H1 (cell line): ENCODE results near the gene CDK9. TPM values are rescaled to one million over a fixed set of nuclear protein-coding genes. Genes with fewer than 3 reads are reported as not detected.

Source experiments
- CTCF ChIA-PET: fragments of 300-600 bp; sonication (Branson Sonifier 250); formaldehyde crosslinking; loops from one replicate; lab custom pipeline; 2021; ENCODE audit not compliant: partially characterized antibody; lab: Charles Lee
- POLR2A ChIA-PET: fragments of 300-600 bp; sonication (Branson Sonifier 250); formaldehyde crosslinking; loops from one replicate; lab custom pipeline; 2021; ENCODE audit warnings: inconsistent platforms; ENCODE audit not compliant: partially characterized antibody; lab: Charles Lee
- DNase-seq, 2 experiments: peaks; one replicate each; pipeline versions ENCODE4 v3.0.0 to v3.0.0-alpha.2; 2010 to 2022; ENCODE audit warnings: low spot score in 2 of 2, low read depth in 1 of 2, mixed read lengths in 1 of 2
- FAIRE-seq: peaks from 2 replicates; lab custom pipeline; 2011; peaks lifted over from hg19 to GRCh38; lab: Jason Lieb, UNC
- H2AFZ ChIP-seq: 2 replicates; pipeline ENCODE4 v1.8.1; 2012; ENCODE audit warnings: low read length, inconsistent platforms
- H2AK5ac ChIP-seq: 2 replicates; pipeline ENCODE4 v1.6.1; 2013; ENCODE audit warnings: low read depth, low read length
- H2BK120ac ChIP-seq: replicated peaks from 2 replicates; pipeline ENCODE3; 2013; ENCODE audit warnings: low read depth, low read length, inconsistent platforms
- H2BK12ac ChIP-seq: 2 replicates; pipeline ENCODE4 v1.6.1; 2013; ENCODE audit warnings: low read depth, low read length
- H2BK15ac ChIP-seq: 2 replicates; pipeline ENCODE4 v1.6.1; 2013; ENCODE audit warnings: low read length
- H2BK20ac ChIP-seq: 2 replicates; pipeline ENCODE4 v1.6.1; 2013; ENCODE audit warnings: low read length
- H2BK5ac ChIP-seq: 2 replicates; pipeline ENCODE4 v1.6.1; 2013; ENCODE audit warnings: low read depth, low read length
- H3K14ac ChIP-seq: 2 replicates; pipeline ENCODE4 v1.6.1; 2013; ENCODE audit warnings: inconsistent platforms; ENCODE audit not compliant: insufficient read length
- H3K18ac ChIP-seq: 2 replicates; pipeline ENCODE4 v1.6.1; 2013; ENCODE audit warnings: low read length; ENCODE audit errors: extremely low read depth
- H3K23ac ChIP-seq: 2 replicates; pipeline ENCODE4 v1.6.1; 2013; ENCODE audit warnings: inconsistent platforms; ENCODE audit not compliant: insufficient read length
- H3K23me2 ChIP-seq: 2 replicates; pipeline ENCODE4 v1.6.1; 2013; ENCODE audit warnings: low read depth, low read length
- H3K27ac ChIP-seq: 2 replicates; pipeline ENCODE4 v1.6.1; 2011; ENCODE audit warnings: low read depth, low read length, inconsistent platforms
- H3K27me3 ChIP-seq, 4 experiments: replicated peaks in 1 of 4; 1 replicate in 1 of 4; 2 replicates in 3 of 4; pipeline versions ENCODE4 v1.6.1 to v1.8.1; 2011 to 2013; ENCODE audit warnings: low read length in 3 of 4, mild to moderate bottlenecking in 3 of 4, inconsistent platforms in 2 of 4, mixed read lengths in 2 of 4, moderate library complexity in 1 of 4; ENCODE audit not compliant: control insufficient read depth in 3 of 4, insufficient read depth in 3 of 4; ENCODE audit errors: extremely low read depth in 1 of 4
- H3K36me3 ChIP-seq, 4 experiments: 2 replicates each; pipeline versions ENCODE4 v1.6.1 to v1.8.1; 2011 to 2013; ENCODE audit warnings: mild to moderate bottlenecking in 4 of 4, low read length in 3 of 4, moderate library complexity in 2 of 4, control low read depth in 1 of 4, inconsistent platforms in 1 of 4; ENCODE audit not compliant: insufficient read depth in 4 of 4, control insufficient read depth in 2 of 4
- H3K4ac ChIP-seq: replicated peaks from 2 replicates; pipeline ENCODE3; 2013; ENCODE audit warnings: low read length, low read depth, mixed read lengths, inconsistent platforms; ENCODE audit not compliant: insufficient read length
- H3K4me1 ChIP-seq, 4 experiments: replicated peaks in 1 of 4; 1 replicate in 1 of 4; 2 replicates in 3 of 4; pipeline versions ENCODE4 v1.6.1 to v1.8.1; 2011 to 2013; ENCODE audit warnings: low read length in 3 of 4, inconsistent platforms in 2 of 4, mixed read lengths in 1 of 4; ENCODE audit not compliant: insufficient read depth in 4 of 4, control insufficient read depth in 3 of 4
- H3K4me2 ChIP-seq, 2 experiments: 2 replicates each; pipeline versions ENCODE4 v1.6.1 to v1.8.1; 2011 to 2013; ENCODE audit warnings: low read depth in 2 of 2, low read length in 2 of 2, control low read depth in 1 of 2, inconsistent platforms in 1 of 2, mild to moderate bottlenecking in 1 of 2; ENCODE audit not compliant: insufficient read depth in 1 of 2
- H3K4me3 ChIP-seq, 4 experiments: fragments of 200-600, 300-600 bp in 1 of 4; sonication (generic), shearing (Covaris generic), sonication (Bioruptor Twin) in 1 of 4; 2 replicates each; pipeline versions ENCODE4 v1.5.1 to v1.8.1; 2011 to 2016; ENCODE audit warnings: low read length in 4 of 4, low read depth in 3 of 4, control low read depth in 2 of 4, inconsistent platforms in 2 of 4, mild to moderate bottlenecking in 2 of 4, mixed read lengths in 1 of 4, moderate library complexity in 1 of 4; ENCODE audit not compliant: insufficient read depth in 2 of 4; ENCODE audit errors: extremely low read depth in 1 of 4
- H3K56ac ChIP-seq: replicated peaks from 2 replicates; pipeline ENCODE3; 2013; ENCODE audit warnings: low read depth, mild to moderate bottlenecking, mixed read lengths, low read length, inconsistent platforms; ENCODE audit not compliant: insufficient read length
- H3K79me1 ChIP-seq: 2 replicates; pipeline ENCODE4 v1.6.1; 2013; ENCODE audit warnings: low read depth, low read length, control low read depth
- H3K79me2 ChIP-seq, 2 experiments: 2 replicates each; pipeline versions ENCODE4 v1.6.1 to v1.8.1; 2012 to 2013; ENCODE audit warnings: low read length in 2 of 2, mild to moderate bottlenecking in 2 of 2, inconsistent platforms in 1 of 2; ENCODE audit not compliant: insufficient read depth in 2 of 2, control insufficient read depth in 1 of 2
- H3K9ac ChIP-seq, 4 experiments: replicated peaks in 1 of 4; 1 replicate in 1 of 4; 2 replicates in 3 of 4; pipeline versions ENCODE4 v1.6.1 to v1.8.1; 2011 to 2013; ENCODE audit warnings: low read depth in 3 of 4, low read length in 3 of 4, control low read depth in 2 of 4, mild to moderate bottlenecking in 2 of 4, moderate library complexity in 2 of 4, inconsistent platforms in 1 of 4; ENCODE audit errors: extremely low read depth in 1 of 4
- H3K9me3 ChIP-seq, 2 experiments: 2 replicates each; pipeline versions ENCODE4 v1.6.1 to v1.8.1; 2012 to 2013; ENCODE audit warnings: mild to moderate bottlenecking in 2 of 2, moderate library complexity in 2 of 2, control low read depth in 1 of 2, inconsistent platforms in 1 of 2, low read depth in 1 of 2, low read length in 1 of 2, mixed read lengths in 1 of 2; ENCODE audit not compliant: insufficient read depth in 2 of 2
- H4K20me1 ChIP-seq, 2 experiments: replicated peaks in 1 of 2; 2 replicates each; pipeline versions ENCODE3 to v1.8.1; 2011 to 2013; ENCODE audit warnings: inconsistent platforms in 2 of 2, low read length in 2 of 2, mild to moderate bottlenecking in 1 of 2; ENCODE audit not compliant: insufficient read depth in 2 of 2, control insufficient read depth in 1 of 2
- H4K5ac ChIP-seq: 2 replicates; pipeline ENCODE4 v1.6.1; 2013; ENCODE audit warnings: low read length, low read depth, mixed read lengths, inconsistent platforms; ENCODE audit not compliant: insufficient read length
- H4K8ac ChIP-seq: 2 replicates; pipeline ENCODE4 v1.8.0; 2013; ENCODE audit warnings: mild to moderate bottlenecking, moderate library complexity, low read length, inconsistent platforms; ENCODE audit not compliant: insufficient read depth; ENCODE audit errors: extremely low read depth
- H4K91ac ChIP-seq: replicated peaks from 2 replicates; pipeline ENCODE3; 2013; ENCODE audit warnings: low read length, mixed read lengths, inconsistent platforms; ENCODE audit not compliant: insufficient read length
- BRCA1 ChIP-seq: IDR thresholded peaks from 2 replicates; pipeline ENCODE4 v1.6.1; 2012; ENCODE audit warnings: low read depth, low read length, improper control_type of control experiment
- CREB1 ChIP-seq: IDR thresholded peaks from 2 replicates; pipeline ENCODE4 v1.6.1; 2012; ENCODE audit warnings: inconsistent platforms
- GABPA ChIP-seq: IDR thresholded peaks from 2 replicates; pipeline ENCODE4 v1.6.1; 2011; ENCODE audit warnings: mild to moderate bottlenecking, low read length, moderate library complexity, borderline replicate concordance; ENCODE audit not compliant: insufficient read depth
- HDAC2 ChIP-seq, 2 experiments: fragments of 300-600 bp in 1 of 2; sonication (generic) in 1 of 2; IDR thresholded peaks; 2 replicates each; pipeline ENCODE4 v1.6.1; 2011 to 2012; ENCODE audit warnings: low read depth in 2 of 2, low read length in 2 of 2, mild to moderate bottlenecking in 2 of 2, moderate library complexity in 2 of 2, borderline replicate concordance in 1 of 2, inconsistent platforms in 1 of 2
- MAFK ChIP-seq: IDR thresholded peaks from 2 replicates; pipeline ENCODE4 v1.6.1; 2012; ENCODE audit warnings: low read depth, mild to moderate bottlenecking, improper control_type of control experiment, low read length
- NANOG ChIP-seq: IDR thresholded peaks from 2 replicates; pipeline ENCODE4 v1.6.1; 2011; ENCODE audit warnings: low read length, low read depth, mild to moderate bottlenecking, inconsistent platforms; ENCODE audit not compliant: insufficient read depth, poor library complexity, severe bottlenecking
- POLR2A ChIP-seq, 2 experiments: IDR thresholded peaks; 1 replicate in 1 of 2; 2 replicates in 1 of 2; pipeline ENCODE4 v1.6.1; 2011; ENCODE audit warnings: low read depth in 2 of 2, low read length in 2 of 2, mild to moderate bottlenecking in 2 of 2; ENCODE audit errors: control extremely low read depth in 1 of 2
- SP2 ChIP-seq: IDR thresholded peaks from 2 replicates; pipeline ENCODE4 v1.6.1; 2012; ENCODE audit warnings: mild to moderate bottlenecking, low read length, inconsistent platforms
- TBP ChIP-seq: IDR thresholded peaks from 2 replicates; pipeline ENCODE4 v1.6.1; 2011; ENCODE audit warnings: low read depth, low read length, improper control_type of control experiment
- TCF12 ChIP-seq: IDR thresholded peaks from 2 replicates; pipeline ENCODE4 v1.6.1; 2011; ENCODE audit warnings: low read depth, mild to moderate bottlenecking, low read length
- WGBS, 2 experiments: shearing (Covaris generic) in 1 of 2; methylation state at CpG; one replicate each; pipeline versions ENCODE4 v1.1.6 to v1.1.7; 2013 to 2015; ENCODE audit warnings: low lambda C conversion rate in 2 of 2, mixed read lengths in 2 of 2, inconsistent platforms in 1 of 2, low coverage in 1 of 2, missing lambda C conversion rate in 1 of 2; ENCODE audit not compliant: insufficient replicate concordance in 2 of 2, insufficient coverage in 1 of 2, insufficient read length in 1 of 2; ENCODE audit errors: extremely low coverage in 1 of 2, missing lambda C conversion rate in 1 of 2; 5-methylcytosine and 5-hydroxymethylcytosine counted together
- polyA plus RNA-seq, 7 experiments: library from polyadenylated mRNA; depleted of rRNA in 3 of 7; stranded (reverse) in 5 of 7; unstranded in 2 of 7; fragments of >200 nt in 5 of 7; fragments of 200-250 nt in 2 of 7; gene quantifications; 1 replicate in 5 of 7; 2 replicates in 1 of 7; 4 replicates in 1 of 7; pipeline versions ENCODE4 v1.2.1 to v1.2.3, GENCODE V29; 2011 to 2013; ENCODE audit warnings: missing spikeins in 2 of 7, mixed read lengths in 2 of 7
- total RNA-seq: library from RNA; stranded (reverse); fragmentation: NEBNext Ultra II Directional; extraction: Animal tissue kit (Norgen Biotek cat#: 25700); gene quantifications from 2 replicates; pipeline ENCODE4 v1.2.1, GENCODE V29; 2021

CDK9 gene
- total and polyA plus RNA-seq, 2 of the 8 experiments (the other 6 are each of a cell fraction or from before 2014, with no cell fraction given), result 69.1 to 87.5 TPM

- H2AK5ac ChIP-seq, result no peak overlapping the region
- H3K9ac ChIP-seq, result no peak overlapping the region
- H3K23me2 ChIP-seq, result no peaks in the 10 kb centered on the region
- no peak overlapping the region for H2BK15ac ChIP-seq
- no peak overlapping the region for H4K8ac ChIP-seq
- no peak overlapping the region for H3K14ac ChIP-seq
- no peaks in the 10 kb centered on the region for H4K20me1 ChIP-seq
- no peak overlapping the region for H2BK120ac ChIP-seq
- TF ChIP-seq HDAC2 (IDR thresholded peaks at IDR 0.05; ENCODE audit: borderline replicate concordance in 1 of 2, low read depth in 2 of 2, low read length in 2 of 2) (no peak), BRCA1 (no peak), NANOG (no peak), SP2 (no peak), POLR2A (IDR thresholded peaks at IDR 0.05; ENCODE audit: control extremely low read depth in 1 of 2, low read depth in 2 of 2, low read length in 2 of 2) (no peak), CREB1 (no peak), TCF12 (no peak), MAFK (no peak), TBP (no peak), GABPA (no peak)
- no peaks in the 10 kb centered on the region for H3K9me3 ChIP-seq
- peaks cover 0 to 4% (median 0%) of the 10 kb centered on the region in 4 experiments; a peak in 2 of 7 replicates for H3K4me1 ChIP-seq
- H3K56ac ChIP-seq, result no peak overlapping the region
- CTCF ChIA-PET, result interaction anchor here (0.7 to 7.9 kb wide), 14 partner anchors 11 to 248 kb away, joined by 3 to 51 read pairs (median 4); partner anchors contain the start of genes ENG and TOR2A
- no peak overlapping the region for H3K4me3 ChIP-seq
- no peak overlapping the region for H3K4me2 ChIP-seq
- no peak overlapping the region for H2BK20ac ChIP-seq
- WGBS, 2 experiments, result 89% methylated on average over 4 of the region's 4 CpGs; no CpG with 5 or more reads in 1 of the 2 experiments
- H3K4ac ChIP-seq, result no peak overlapping the region
- H3K79me2 ChIP-seq, result no peaks in the 10 kb centered on the region
- H3K27me3 ChIP-seq, result no peaks in the 10 kb centered on the region
- H3K18ac ChIP-seq, result no peak overlapping the region
- no peaks in the 10 kb centered on the region for H3K36me3 ChIP-seq
- no peak overlapping the region for H4K5ac ChIP-seq
- H2BK5ac ChIP-seq, result no peak overlapping the region
- H3K79me1 ChIP-seq, result no peaks in the 10 kb centered on the region
- H4K91ac ChIP-seq, result no peak overlapping the region
- POLR2A ChIA-PET, result interaction anchor here (1.0 to 1.1 kb wide), 2 partner anchors 12 to 48 kb away, joined by 3 read pairs; no protein-coding TSS in a partner anchor
- H2BK12ac ChIP-seq, result no peak overlapping the region
- H2AFZ ChIP-seq, result no peak overlapping the region
- no peak for DNase-seq
- H3K27ac ChIP-seq, result no peak overlapping the region
- FAIRE-seq, result no peak
- H3K23ac ChIP-seq, result no peak overlapping the region
Observed at GRCh38 chr9:127837346-127837745, 51.5 kb downstream of the CDK9 start.
